ENCODE results near the gene LYRM1. TPM values are rescaled to one million over a fixed set of nuclear protein-coding genes. Genes with fewer than 3 reads are reported as not detected.

Gene LYRM1
- total and polyA plus RNA-seq, 8 donors, result 6.7 to 58.5 (median 27.8) TPM

- no peak for TF ChIP-seq POLR2AphosphoS5 (IDR thresholded peaks at IDR 0.05)
- TF ChIP-seq CTCF (IDR thresholded peaks at IDR 0.05), result no peak
- TF ChIP-seq POLR2A (IDR thresholded peaks at IDR 0.05), result no peak
- no peak for TF ChIP-seq EP300 (IDR thresholded peaks at IDR 0.05)
- peaks cover 0 to 10% (median 0%) of the 10 kb centered on the region in 4 donors for H3K4me1 ChIP-seq
- H3K27me3 ChIP-seq, result no peaks in the 10 kb centered on the region
- peak overlapping the region in 2 of 5 donors; percentile 28 to 70 for H3K27ac ChIP-seq
- no peak for DNase-seq
- no peaks in the 10 kb centered on the region for H3K9me3 ChIP-seq
- intact Hi-C loops (cut with DNase I; ENCODE audit: low total_unique reads), result no loop called here
- no peak overlapping the region for H3K4me3 ChIP-seq
- no peaks in the 10 kb centered on the region for H3K36me3 ChIP-seq
- 84 to 98% (median 89%) methylated on average over 5 of the region's 5 CpGs for WGBS, 5 donors
Measured at GRCh38 chr16:20931066-20931600, 30.6 kb downstream of the LYRM1 start.

- H3K4me1 ChIP-seq, result peaks cover 0 to 10% (median 0%) of the 10 kb centered on the region in 4 donors
- intact Hi-C loops (cut with DNase I; ENCODE audit: low total_unique reads), result no loop called here
- DNase-seq, result no peak
- no peaks in the 10 kb centered on the region for H3K9me3 ChIP-seq
- no peaks in the 10 kb centered on the region for H3K36me3 ChIP-seq
- no peak for TF ChIP-seq EP300 (IDR thresholded peaks at IDR 0.05)
- TF ChIP-seq POLR2A (IDR thresholded peaks at IDR 0.05), result no peak
- TF ChIP-seq POLR2AphosphoS5 (IDR thresholded peaks at IDR 0.05), result no peak
- no peak for TF ChIP-seq CTCF (IDR thresholded peaks at IDR 0.05)
- no peak overlapping the region for H3K4me3 ChIP-seq
- H3K27ac ChIP-seq, result no peak overlapping the region
- no peaks in the 10 kb centered on the region for H3K27me3 ChIP-seq
Measured at GRCh38 chr16:20933589-20933988, 33.0 kb downstream of the LYRM1 start.

GRCh38 chr16:20937736-20938135 is 37.2 kb downstream of the LYRM1 start:
- intact Hi-C loops (cut with DNase I; ENCODE audit: low total_unique reads), result no loop called here
- Histone ChIP-seq H3K27me3 (no peaks in the 10 kb centered on the region), H3K4me1 (no peaks in the 10 kb centered on the region), H3K27ac (no peak overlapping the region), H3K4me3 (no peak overlapping the region), H3K9me3 (no peaks in the 10 kb centered on the region), H3K36me3 (no peaks in the 10 kb centered on the region)
- TF ChIP-seq CTCF (IDR thresholded peaks at IDR 0.05), result no peak
- TF ChIP-seq EP300 (IDR thresholded peaks at IDR 0.05), result no peak
- no peak for TF ChIP-seq POLR2A (IDR thresholded peaks at IDR 0.05)
- TF ChIP-seq POLR2AphosphoS5 (IDR thresholded peaks at IDR 0.05), result no peak
- peak in 1 of 2 donors; percentile 21 for DNase-seq
- 62 to 71% (median 64%) methylated on average over 6 of the region's 6 CpGs for WGBS, 5 donors

GRCh38 chr16:20938426-20938825 is 37.9 kb downstream of the LYRM1 start:
- Histone ChIP-seq H3K27ac (no peak overlapping the region), H3K4me3 (no peak overlapping the region), H3K36me3 (no peaks in the 10 kb centered on the region), H3K27me3 (no peaks in the 10 kb centered on the region), H3K9me3 (no peaks in the 10 kb centered on the region), H3K4me1 (no peaks in the 10 kb centered on the region)
- DNase-seq, result no peak
- intact Hi-C loops (cut with DNase I; ENCODE audit: low total_unique reads), result no loop called here
- WGBS, 5 donors, result 36 to 59% (median 54%) methylated on average over 2 of the region's 2 CpGs
- no peak for TF ChIP-seq CTCF (IDR thresholded peaks at IDR 0.05)
- no peak for TF ChIP-seq POLR2AphosphoS5 (IDR thresholded peaks at IDR 0.05)
- no peak for TF ChIP-seq EP300 (IDR thresholded peaks at IDR 0.05)
- TF ChIP-seq POLR2A (IDR thresholded peaks at IDR 0.05), result no peak
